IPS DF 19.7 (cell line): ENCODE measurements around the gene GID8.

Source experiments
- DNase-seq: peaks from one replicate; pipeline ENCODE4 v3.0.0-alpha.2; 2013; ENCODE audit warnings: low read depth, low spot score

Gene GID8

GRCh38 chr20:62943396-62943795 lies 5.4 kb downstream of the GID8 start:
- no peak for DNase-seq

GRCh38 chr20:62944184-62944583 lies 6.2 kb downstream of the GID8 start:
- DNase-seq: no peak

GRCh38 chr20:62944746-62945145 lies 6.8 kb downstream of the GID8 start:
- no peak for DNase-seq

DNA sequence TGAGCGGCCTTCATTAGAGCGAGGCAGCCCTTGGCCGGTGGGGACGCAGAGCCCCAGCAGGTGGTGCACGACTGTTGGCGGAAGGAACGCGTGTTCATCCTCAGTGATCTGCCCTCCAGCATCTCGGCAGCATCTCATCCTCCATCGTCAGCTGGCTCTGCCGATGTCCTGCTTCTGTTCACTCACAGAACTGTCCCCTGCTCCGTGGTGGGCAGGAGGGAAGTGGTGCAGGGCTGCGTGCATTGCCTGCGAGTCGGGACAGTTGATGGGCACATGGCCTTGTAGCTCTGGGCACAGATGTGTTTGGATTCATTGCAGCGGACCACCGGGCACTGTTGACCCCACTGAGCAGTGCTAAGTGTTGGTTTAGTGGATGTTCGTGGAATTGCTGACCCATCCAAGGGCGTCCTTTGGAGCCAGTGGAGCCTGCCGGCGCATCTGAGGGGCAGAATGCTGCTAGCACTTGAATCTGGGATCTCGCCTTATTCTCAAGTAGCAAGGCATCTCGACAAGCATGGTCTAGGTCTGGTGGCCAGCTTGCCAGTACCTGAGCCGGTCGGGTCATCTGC lies 7.9 kb downstream of the GID8 start:
- DNase-seq: no peak

DNA sequence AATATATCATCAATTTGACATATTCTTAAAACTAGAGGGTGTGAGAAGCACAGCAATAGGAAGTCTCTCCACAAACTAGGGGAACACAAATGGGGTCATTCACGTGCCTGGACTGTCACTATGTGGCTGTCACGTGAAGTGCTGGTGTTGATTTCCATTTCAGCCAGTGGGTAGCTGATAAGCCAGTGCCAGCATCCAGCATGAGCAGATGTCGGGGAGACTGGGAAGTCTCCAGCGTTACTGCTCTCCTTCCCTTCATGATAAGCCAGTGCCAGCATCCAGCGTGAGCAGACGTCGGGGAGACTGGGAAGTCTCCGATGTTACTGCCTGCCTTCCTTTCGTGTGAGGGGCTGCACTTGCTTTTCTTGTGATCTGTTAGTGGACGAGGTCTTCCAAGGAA lies 9.0 kb downstream of the GID8 start:
- no peak for DNase-seq

DNA sequence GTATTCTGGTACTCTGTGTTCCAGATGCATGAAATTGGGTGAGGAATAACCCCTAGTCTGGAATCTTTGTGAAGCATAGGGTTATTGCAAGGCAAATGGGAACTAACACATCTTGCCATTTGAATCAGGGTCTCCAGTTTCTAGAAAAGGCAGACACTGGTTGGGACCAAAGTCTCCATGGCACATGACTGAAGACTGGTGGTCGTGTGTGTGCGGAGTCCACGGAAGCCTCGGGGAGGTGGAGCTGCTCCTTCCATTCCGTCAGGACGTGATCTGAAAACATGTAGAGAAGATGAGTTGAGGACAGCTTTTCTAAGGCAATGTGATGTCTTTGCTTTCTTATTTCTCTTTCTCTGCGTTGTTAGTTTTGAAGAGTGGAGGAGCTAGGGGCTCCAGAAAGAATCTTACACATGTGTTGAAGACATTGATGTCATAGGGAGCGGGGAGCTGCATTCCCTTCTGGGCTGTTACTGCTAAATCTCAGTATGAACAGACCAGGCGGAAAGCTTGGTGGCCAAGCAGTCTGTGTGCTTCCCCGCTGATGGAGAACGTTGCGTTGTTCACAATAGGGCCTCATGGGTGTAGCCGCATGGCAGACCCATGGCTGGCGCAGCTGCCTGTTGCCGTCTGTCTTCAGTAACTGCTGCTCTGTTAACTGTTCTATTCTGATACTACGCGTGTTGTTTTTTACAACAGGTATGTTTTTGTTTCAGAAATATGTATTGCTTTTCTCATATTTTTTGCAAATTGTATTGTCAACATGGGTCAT lies 9.8 kb downstream of the GID8 start:
- DNase-seq: no peak

- no peak for DNase-seq
These were observed 11.3 kb downstream of the GID8 start for GRCh38 chr20:62949153-62949821.

- DNase-seq: no peak
These were observed 12.0 kb downstream of the GID8 start for GRCh38 chr20:62949962-62950361.

- no peak for DNase-seq
These were observed 12.8 kb downstream of the GID8 start for GRCh38 chr20:62950741-62951140.

DNA sequence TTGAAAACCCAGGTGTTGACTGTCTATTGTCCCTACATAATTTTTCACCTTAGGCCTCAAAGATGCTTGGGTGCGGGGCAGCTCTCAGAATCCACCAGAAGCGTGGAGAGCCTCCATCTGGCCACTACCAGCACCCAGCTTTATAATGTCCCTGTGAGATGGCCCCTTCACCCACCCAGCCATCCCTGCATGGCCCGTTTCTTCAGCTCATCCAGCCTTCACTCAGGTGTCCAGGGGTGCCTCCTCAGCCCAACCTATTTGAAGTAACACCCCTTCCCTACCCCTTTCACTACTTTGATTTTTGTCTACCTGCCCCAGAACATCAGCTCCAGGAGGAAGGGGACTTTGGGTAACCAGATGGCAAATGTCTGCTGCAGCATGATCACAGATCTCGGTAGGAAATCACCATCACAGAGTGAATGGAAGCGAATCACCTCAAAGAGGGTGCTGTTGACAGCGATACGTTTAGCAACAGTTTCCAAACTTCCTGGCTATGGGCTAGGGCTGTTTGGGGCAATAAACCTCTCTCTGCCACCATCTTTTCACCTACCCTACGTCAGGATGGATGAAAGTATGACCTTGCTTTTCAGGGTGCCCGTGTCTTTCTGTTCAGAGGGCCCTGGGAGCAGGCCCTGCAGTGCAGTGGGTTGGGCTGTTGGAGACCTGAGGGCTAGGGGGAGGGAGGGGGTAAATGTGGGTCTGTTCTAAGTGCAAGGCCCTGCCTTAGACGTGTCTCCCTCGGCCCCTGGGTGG lies 13.4 kb downstream of the GID8 start:
- DNase-seq: no peak

DNA sequence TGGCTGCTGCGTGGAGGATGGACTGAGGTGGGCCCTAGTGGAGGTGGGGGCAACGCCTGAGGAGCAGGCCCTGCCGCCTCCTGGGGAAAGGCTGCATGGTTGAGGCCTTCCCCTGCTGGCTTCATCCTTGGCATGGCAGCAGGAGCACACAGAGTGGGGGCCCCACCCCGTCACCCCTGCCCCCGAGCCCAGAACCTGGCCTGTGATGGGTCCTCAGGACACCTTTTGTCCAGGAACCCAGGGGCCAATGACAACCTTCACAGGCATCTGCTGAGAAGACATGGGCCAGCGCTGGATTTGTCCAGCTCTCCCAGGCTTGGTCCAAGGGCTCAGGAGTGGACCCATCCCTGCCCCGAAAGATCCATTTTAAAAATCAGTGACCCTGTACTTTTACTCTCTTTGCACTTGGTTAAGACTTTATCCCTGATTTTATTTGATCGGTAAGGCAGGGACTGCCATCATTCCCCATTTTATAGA lies 14.0 kb downstream of the GID8 start:
- no peak for DNase-seq

- DNase-seq: no peak
These were observed 14.5 kb downstream of the GID8 start, which contains the start of gene SLC17A9 for GRCh38 chr20:62952373-62952967. SLC17A9 (plus strand) TSS chr20:62952709; CDS start chr20:62952831, 122 bp downstream.

- DNase-seq: no peak
These were observed 15.3 kb downstream of the GID8 start for GRCh38 chr20:62952968-62953838.

DNA sequence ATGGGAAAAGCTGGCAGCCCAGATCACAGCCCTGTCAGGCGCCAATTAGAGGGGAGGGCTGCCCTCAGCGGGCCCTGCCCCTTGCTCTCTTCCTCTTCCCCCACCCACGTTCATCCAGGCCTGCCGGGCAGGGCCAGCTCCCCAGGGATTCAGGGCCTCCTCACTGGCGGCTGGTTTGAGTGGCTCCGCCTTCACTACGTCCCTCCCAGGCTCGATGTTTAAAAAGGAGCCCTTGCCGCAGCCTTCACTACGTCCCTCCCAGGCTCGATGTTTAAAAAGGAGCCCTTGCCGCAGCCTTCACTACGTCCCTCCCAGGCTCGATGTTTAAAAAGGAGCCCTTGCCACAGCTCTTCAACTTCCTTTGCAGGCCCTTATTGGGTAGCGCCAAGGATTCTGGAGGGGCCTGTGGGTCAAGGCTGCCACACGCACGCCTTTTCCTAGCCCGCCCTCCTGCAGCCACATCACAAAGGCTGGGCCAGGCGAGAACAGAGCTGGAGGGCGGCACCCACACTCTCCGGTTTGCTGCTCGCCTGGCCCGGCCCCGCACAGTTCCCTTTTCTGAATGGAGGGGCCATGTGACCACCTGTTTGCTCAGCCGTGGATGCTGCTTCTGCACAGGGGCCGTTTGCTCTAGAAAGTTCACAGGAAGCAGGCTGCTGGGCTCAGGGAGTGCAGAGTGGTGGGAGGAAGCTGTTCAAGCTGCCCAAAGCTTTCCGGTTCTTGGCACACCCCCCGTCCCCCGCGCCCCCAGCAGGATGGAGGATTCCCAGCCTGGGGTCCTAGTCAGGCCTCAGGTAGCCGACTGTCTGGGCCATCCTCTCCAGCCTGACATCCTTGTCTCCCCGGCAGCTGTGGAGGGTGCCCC lies 16.1 kb downstream of the GID8 start:
- DNase-seq: no peak

DNA sequence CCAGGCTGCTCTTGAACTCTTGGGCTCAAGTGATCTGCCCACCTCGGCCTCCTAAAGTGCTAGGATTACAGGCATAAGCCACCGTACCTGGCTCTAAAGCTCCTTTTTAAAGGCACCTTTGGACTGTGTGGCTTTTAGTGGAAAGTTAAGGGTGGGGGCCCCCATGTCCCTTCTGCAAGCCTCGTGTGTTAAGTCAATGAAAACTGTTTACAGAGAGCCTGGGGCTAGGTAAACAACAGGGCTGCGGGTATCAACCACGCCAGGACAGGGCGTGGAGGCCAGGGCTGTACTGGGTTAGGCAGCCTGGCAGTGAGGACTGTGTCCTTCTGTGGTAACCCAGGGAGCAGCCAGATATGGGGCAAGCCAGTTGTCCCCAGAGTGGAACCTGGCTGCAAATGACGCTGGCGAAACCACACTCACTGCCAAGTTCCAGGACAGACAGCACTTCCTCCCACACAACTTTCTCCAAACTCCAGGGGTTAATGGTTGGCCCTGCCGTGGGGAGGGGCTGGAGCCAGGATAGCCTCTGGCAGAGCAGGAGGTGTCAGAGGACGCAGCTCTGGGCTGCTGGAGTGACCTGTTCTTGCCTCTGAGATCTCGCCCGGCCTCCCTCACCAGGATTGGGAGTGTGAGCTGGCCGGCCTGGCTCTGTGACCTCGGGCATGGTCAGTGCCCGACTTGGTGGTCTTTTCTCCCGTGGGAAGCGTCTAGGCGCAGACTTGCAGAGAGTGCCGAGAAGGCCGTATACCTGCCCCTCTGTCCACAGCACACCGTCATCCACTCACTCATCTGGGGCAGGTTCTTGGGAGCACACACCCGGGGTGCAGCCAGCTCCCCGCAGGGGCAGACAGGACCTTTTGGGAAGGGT lies 17.8 kb downstream of the GID8 start:
- DNase-seq: no peak

GRCh38 chr20:62956387-62957135 lies 18.6 kb downstream of the GID8 start:
- no peak for DNase-seq

- DNase-seq: no peak
These were observed 19.5 kb downstream of the GID8 start for GRCh38 chr20:62957136-62958117.
